ENCODE measurements around the gene OPCML. TPM values are rescaled to one million over a fixed set of nuclear protein-coding genes. Genes with fewer than 3 reads are reported as not detected.

The OPCML gene
- total and polyA plus RNA-seq, 2 experiments from 2014 or later = 1.2 to 4.4 TPM

DNA sequence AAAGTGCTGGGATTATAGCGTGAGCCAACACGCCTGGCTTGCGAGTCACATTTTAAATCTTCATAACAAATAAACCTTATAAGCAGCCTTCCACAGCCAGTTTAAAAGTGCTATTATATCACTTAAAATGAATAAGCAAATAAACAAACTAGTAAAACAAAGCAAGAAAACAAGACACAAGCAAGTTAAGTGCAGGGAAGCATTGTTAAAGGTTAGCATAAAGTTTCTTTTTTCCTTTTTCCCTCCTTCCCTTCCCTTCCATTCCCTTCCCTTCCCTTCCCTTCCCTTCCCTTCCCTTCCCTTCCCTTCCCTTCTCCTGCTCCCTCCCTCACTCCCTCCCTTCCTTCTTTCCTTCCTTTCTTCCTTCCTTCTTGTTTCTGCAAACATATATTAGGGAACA is 278.7 kb downstream of the OPCML start:
- peaks cover 3% of the 10 kb centered on the region for H3K27me3 Mint-ChIP-seq (ENCODE audit: insufficient read depth, low read depth, poor library complexity)
- DNase-seq (ENCODE audit: low spot score) (no peak), ATAC-seq (no peak)
- Histone ChIP-seq H3K79me2 (replicated peaks; ENCODE audit: insufficient read depth) (no peaks in the 10 kb centered on the region), H3K27me3 (ENCODE audit: insufficient read depth) (no peaks in the 10 kb centered on the region), H3K4me3 (no peak overlapping the region), H3K27ac (ENCODE audit: low read depth) (no peak overlapping the region), H3K4me1 (ENCODE audit: insufficient read depth) (peaks cover 4% of the 10 kb centered on the region; the same call in 1 of the 2 replicates), H3F3A (replicated peaks; ENCODE audit: low read depth) (no peaks in the 10 kb centered on the region), H3K9me2 (ENCODE audit: insufficient read depth) (0 out of 2 replicates have a peak, but pooled peaks cover 6% of the 10 kb centered on the region), H4K20me1 (replicated peaks; ENCODE audit: insufficient read depth) (no peaks in the 10 kb centered on the region), H3K4me2 (no peak overlapping the region), H3K36me3 (ENCODE audit: insufficient read depth) (no peaks in the 10 kb centered on the region), H2AFZ (no peak overlapping the region)
- TF ChIP-seq, protein P1, sequence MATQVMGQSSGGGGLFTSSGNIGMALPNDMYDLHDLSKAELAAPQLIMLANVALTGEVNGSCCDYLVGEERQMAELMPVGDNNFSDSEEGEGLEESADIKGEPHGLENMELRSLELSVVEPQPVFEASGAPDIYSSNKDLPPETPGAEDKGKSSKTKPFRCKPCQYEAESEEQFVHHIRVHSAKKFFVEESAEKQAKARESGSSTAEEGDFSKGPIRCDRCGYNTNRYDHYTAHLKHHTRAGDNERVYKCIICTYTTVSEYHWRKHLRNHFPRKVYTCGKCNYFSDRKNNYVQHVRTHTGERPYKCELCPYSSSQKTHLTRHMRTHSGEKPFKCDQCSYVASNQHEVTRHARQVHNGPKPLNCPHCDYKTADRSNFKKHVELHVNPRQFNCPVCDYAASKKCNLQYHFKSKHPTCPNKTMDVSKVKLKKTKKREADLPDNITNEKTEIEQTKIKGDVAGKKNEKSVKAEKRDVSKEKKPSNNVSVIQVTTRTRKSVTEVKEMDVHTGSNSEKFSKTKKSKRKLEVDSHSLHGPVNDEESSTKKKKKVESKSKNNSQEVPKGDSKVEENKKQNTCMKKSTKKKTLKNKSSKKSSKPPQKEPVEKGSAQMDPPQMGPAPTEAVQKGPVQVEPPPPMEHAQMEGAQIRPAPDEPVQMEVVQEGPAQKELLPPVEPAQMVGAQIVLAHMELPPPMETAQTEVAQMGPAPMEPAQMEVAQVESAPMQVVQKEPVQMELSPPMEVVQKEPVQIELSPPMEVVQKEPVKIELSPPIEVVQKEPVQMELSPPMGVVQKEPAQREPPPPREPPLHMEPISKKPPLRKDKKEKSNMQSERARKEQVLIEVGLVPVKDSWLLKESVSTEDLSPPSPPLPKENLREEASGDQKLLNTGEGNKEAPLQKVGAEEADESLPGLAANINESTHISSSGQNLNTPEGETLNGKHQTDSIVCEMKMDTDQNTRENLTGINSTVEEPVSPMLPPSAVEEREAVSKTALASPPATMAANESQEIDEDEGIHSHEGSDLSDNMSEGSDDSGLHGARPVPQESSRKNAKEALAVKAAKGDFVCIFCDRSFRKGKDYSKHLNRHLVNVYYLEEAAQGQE (IDR thresholded peaks at IDR 0.05; ENCODE audit: unreplicated experiment) = no peak
- TF ChIP-seq, protein P2, sequence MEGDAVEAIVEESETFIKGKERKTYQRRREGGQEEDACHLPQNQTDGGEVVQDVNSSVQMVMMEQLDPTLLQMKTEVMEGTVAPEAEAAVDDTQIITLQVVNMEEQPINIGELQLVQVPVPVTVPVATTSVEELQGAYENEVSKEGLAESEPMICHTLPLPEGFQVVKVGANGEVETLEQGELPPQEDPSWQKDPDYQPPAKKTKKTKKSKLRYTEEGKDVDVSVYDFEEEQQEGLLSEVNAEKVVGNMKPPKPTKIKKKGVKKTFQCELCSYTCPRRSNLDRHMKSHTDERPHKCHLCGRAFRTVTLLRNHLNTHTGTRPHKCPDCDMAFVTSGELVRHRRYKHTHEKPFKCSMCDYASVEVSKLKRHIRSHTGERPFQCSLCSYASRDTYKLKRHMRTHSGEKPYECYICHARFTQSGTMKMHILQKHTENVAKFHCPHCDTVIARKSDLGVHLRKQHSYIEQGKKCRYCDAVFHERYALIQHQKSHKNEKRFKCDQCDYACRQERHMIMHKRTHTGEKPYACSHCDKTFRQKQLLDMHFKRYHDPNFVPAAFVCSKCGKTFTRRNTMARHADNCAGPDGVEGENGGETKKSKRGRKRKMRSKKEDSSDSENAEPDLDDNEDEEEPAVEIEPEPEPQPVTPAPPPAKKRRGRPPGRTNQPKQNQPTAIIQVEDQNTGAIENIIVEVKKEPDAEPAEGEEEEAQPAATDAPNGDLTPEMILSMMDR (conservative IDR thresholded peaks at IDR 0.05; ENCODE audit: low read depth in 2 of 2) = no peak
- no peak for TF ChIP-seq ZNF331 (CRISPR knock-in tag; IDR thresholded peaks at IDR 0.05; ENCODE audit: low read depth)
- TF ChIP-seq EZH2 (IDR thresholded peaks at IDR 0.05; ENCODE audit: low read depth, unreplicated experiment) = no peak
- TF ChIP-seq STAT1 (IDR thresholded peaks at IDR 0.05; ENCODE audit: unreplicated experiment) = no peak
- TF ChIP-seq CREB1 (CRISPR knock-in tag; IDR thresholded peaks at IDR 0.05; ENCODE audit: low read depth) = no peak
- TF ChIP-seq, protein P3, sequence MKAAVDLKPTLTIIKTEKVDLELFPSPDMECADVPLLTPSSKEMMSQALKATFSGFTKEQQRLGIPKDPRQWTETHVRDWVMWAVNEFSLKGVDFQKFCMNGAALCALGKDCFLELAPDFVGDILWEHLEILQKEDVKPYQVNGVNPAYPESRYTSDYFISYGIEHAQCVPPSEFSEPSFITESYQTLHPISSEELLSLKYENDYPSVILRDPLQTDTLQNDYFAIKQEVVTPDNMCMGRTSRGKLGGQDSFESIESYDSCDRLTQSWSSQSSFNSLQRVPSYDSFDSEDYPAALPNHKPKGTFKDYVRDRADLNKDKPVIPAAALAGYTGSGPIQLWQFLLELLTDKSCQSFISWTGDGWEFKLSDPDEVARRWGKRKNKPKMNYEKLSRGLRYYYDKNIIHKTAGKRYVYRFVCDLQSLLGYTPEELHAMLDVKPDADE (IDR thresholded peaks at IDR 0.05) = no peak
- TF ChIP-seq POLR2AphosphoS5 (IDR thresholded peaks at IDR 0.05; ENCODE audit: low read depth) = no peak
- peaks cover 6% of the 10 kb centered on the region; the same call in 2 of the 3 replicates for H3K4me1 Mint-ChIP-seq
- H3K9me3 Mint-ChIP-seq = no peaks in the 10 kb centered on the region; the same call in 2 of the 3 replicates
- H3K36me3 Mint-ChIP-seq (ENCODE audit: low read depth) = 0 out of 3 replicates have a peak, but pooled peaks cover 3% of the 10 kb centered on the region
- H3K27ac Mint-ChIP-seq = no peak overlapping the region
- H3K4me3 Mint-ChIP-seq = no peak overlapping the region

DNA sequence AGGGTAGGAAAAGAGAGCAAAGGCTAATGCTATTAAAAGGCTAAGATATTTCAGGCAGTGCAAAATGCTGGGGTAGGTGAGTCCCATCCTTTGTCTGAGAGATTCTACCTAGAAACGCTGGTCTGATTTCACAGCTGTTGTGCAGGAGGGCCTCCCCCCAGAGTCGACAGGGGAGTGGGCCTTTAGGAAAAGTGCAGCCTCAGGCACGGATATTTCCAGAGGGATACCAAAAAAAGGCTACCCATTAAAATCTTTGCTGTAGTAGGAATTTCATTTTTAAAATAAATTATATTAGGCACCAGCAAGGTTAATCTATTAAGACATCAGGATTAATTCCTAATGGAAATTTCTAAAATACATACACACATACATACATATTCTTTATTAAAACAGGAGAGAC is 280.5 kb downstream of the OPCML start:
- no peak overlapping the region for H3K4me2 ChIP-seq
- Mint-ChIP-seq H3K4me1 (peaks cover 6% of the 10 kb centered on the region; the same call in 2 of the 3 replicates), H3K9me3 (no peaks in the 10 kb centered on the region; the same call in 2 of the 3 replicates), H3K36me3 (ENCODE audit: low read depth) (0 out of 3 replicates have a peak, but pooled peaks cover 3% of the 10 kb centered on the region), H3K27ac (no peak overlapping the region), H3K4me3 (no peak overlapping the region), H3K27me3 (ENCODE audit: insufficient read depth, low read depth, poor library complexity) (peaks cover 3% of the 10 kb centered on the region)
- H3K27me3 ChIP-seq (ENCODE audit: insufficient read depth) = no peaks in the 10 kb centered on the region
- no peak overlapping the region for H3K27ac ChIP-seq (ENCODE audit: low read depth)
- no peaks in the 10 kb centered on the region for H4K20me1 ChIP-seq (replicated peaks; ENCODE audit: insufficient read depth)
- H3K9me2 ChIP-seq (ENCODE audit: insufficient read depth) = 0 out of 2 replicates have a peak, but pooled peaks cover 7% of the 10 kb centered on the region
- ATAC-seq (no peak), DNase-seq (ENCODE audit: low spot score) (no peak)
- peaks cover 4% of the 10 kb centered on the region; the same call in 1 of the 2 replicates for H3K4me1 ChIP-seq (ENCODE audit: insufficient read depth)
- H2AFZ ChIP-seq = no peak overlapping the region
- H3K79me2 ChIP-seq (replicated peaks; ENCODE audit: insufficient read depth) = no peaks in the 10 kb centered on the region
- no peaks in the 10 kb centered on the region for H3F3A ChIP-seq (replicated peaks; ENCODE audit: low read depth)
- H3K36me3 ChIP-seq (ENCODE audit: insufficient read depth) = no peaks in the 10 kb centered on the region
- TF ChIP-seq POLR2AphosphoS5 (IDR thresholded peaks at IDR 0.05; ENCODE audit: low read depth) (no peak), EZH2 (IDR thresholded peaks at IDR 0.05; ENCODE audit: low read depth, unreplicated experiment) (no peak)
- H3K4me3 ChIP-seq = no peak overlapping the region

Data from GM23338 (cell line).